Smooth muscle cell (in vitro differentiated cells): ENCODE measurements around the gene TEX53. TPM values are rescaled to one million over a fixed set of nuclear protein-coding genes. Genes with fewer than 3 reads are reported as not detected.

Experiments
- DNase-seq: peaks from one replicate; lab custom pipeline; 2025; ENCODE audit not compliant: unreplicated experiment; lab: John Stamatoyannopoulos, UW
- H2AFZ ChIP-seq: fragments of 200-600 bp; sonication (generic); 2 replicates; pipeline ENCODE4 v1.6.0; 2016; ENCODE audit warnings: antibody characterized with exemption, low read depth, mild to moderate bottlenecking
- H3F3A ChIP-seq: fragments of 200-600 bp; sonication (generic); 2 replicates; pipeline ENCODE4 v1.6.0; 2017; ENCODE audit warnings: antibody characterized with exemption, low read depth
- H3K27ac ChIP-seq: fragments of 200-600 bp; sonication (generic); 2 replicates; pipeline ENCODE4 v1.5.1; 2016; ENCODE audit warnings: low read depth, mild to moderate bottlenecking
- H3K27me3 ChIP-seq: fragments of 200-600 bp; sonication (generic); 2 replicates; pipeline ENCODE4 v1.6.1; 2016; ENCODE audit warnings: low read depth, mild to moderate bottlenecking
- H3K36me3 ChIP-seq: fragments of 200-600 bp; sonication (generic); 2 replicates; pipeline ENCODE4 v1.5.1; 2016; ENCODE audit warnings: low read depth
- H3K4me1 ChIP-seq: fragments of 200-600 bp; sonication (generic); 2 replicates; pipeline ENCODE4 v1.5.1; 2016; ENCODE audit warnings: low read depth
- H3K4me2 ChIP-seq: fragments of 200-600 bp; sonication (generic); 2 replicates; pipeline ENCODE4 v1.6.0; 2016; ENCODE audit warnings: mild to moderate bottlenecking
- H3K4me3 ChIP-seq: fragments of 200-600 bp; sonication (generic); 2 replicates; pipeline ENCODE4 v1.5.1; 2016; ENCODE audit warnings: mild to moderate bottlenecking
- H3K79me2 ChIP-seq: fragments of 200-600 bp; sonication (generic); 2 replicates; pipeline ENCODE4 v1.6.0; 2016; ENCODE audit warnings: low read depth, mild to moderate bottlenecking
- H3K9ac ChIP-seq: fragments of 200-600 bp; sonication (generic); 2 replicates; pipeline ENCODE4 v1.6.0; 2016; ENCODE audit warnings: low read depth
- H3K9me3 ChIP-seq: fragments of 200-600 bp; sonication (generic); replicated peaks from 2 replicates; pipeline ENCODE4 v1.5.1; 2016; ENCODE audit warnings: low read depth
- H4K20me1 ChIP-seq: fragments of 200-600 bp; sonication (generic); 2 replicates; pipeline ENCODE4 v1.6.0; 2016; ENCODE audit warnings: low read depth
- WGBS: methylation state at CpG from one replicate; pipeline ENCODE4 v1.1.7; 2016; ENCODE audit warnings: low lambda C conversion rate; 5-methylcytosine and 5-hydroxymethylcytosine counted together
- polyA plus RNA-seq: library from polyadenylated mRNA; unstranded; fragments of >200 nt; fragmentation: Nextera tagmentation; extraction: Ambion mirVana; gene quantifications from 2 replicates; pipeline ENCODE4 v1.2.1, GENCODE V29; 2016
- total RNA-seq: library from RNA; depleted of rRNA; stranded (reverse); fragments of >200 nt; gene quantifications from 2 replicates; pipeline ENCODE4 v1.2.3, GENCODE V29; 2014
- TF ChIP-seq, protein P1 (sequence below): fragments of 200-600 bp; sonication (generic); IDR thresholded peaks from 2 replicates; pipeline ENCODE4 v1.5.1; 2017; ENCODE audit warnings: borderline replicate concordance, mild to moderate bottlenecking, antibody characterized with exemption; ENCODE audit not compliant: insufficient read depth, poor library complexity, severe bottlenecking

TEX53 gene
- total and polyA plus RNA-seq, 2 experiments from 2014 or later, result not detected

DNA sequence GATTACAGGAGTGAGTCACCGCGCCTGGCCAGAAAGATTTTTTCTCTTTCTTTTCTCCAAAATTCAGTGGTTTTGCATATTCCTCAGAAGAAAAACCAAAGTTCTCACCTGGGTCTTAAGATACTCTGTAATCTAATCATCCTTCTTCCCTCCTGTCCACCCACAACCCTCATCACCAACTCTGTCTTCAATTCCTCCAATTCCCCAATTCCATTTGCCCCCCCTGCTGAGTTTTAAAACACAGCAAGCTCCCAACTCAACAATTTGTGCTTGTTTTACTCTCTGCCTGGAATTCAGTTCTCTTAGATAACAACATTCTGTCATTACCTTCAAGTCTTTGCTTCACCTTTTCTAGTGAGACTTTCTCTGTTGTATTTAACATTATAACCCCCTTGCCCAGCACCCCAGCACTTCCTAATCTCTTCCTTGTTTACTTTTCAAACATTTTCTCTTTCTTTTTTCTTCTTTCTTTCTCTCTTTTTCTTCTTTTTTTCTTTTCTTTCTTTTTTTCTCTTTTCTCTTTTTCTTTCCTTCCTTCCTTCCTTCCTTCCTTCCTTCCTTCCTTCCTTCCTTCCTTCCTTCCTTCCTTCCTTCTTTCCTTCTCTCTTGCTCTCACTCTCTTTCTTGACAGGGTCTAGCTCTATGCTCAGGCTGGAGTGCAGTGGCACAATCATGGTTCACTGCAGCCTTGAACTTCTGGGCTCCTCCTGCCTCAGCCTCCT lies 16.6 kb upstream of the TEX53 start:
- Histone ChIP-seq H4K20me1 (no peaks in the 10 kb centered on the region), H3K27me3 (no peaks in the 10 kb centered on the region), H3K36me3 (no peaks in the 10 kb centered on the region), H3K4me2 (no peak overlapping the region), H3K9ac (no peak overlapping the region), H3F3A (peaks cover 15% of the 10 kb centered on the region), H3K9me3 (no peaks in the 10 kb centered on the region), H3K79me2 (no peaks in the 10 kb centered on the region), H3K27ac (no peak overlapping the region), H2AFZ (no peak overlapping the region), H3K4me3 (no peak overlapping the region), H3K4me1 (peaks cover 7% of the 10 kb centered on the region)
- WGBS, result 100% methylated on average over 2 of the region's 2 CpGs
- DNase-seq, result no peak
- TF ChIP-seq, protein P1, sequence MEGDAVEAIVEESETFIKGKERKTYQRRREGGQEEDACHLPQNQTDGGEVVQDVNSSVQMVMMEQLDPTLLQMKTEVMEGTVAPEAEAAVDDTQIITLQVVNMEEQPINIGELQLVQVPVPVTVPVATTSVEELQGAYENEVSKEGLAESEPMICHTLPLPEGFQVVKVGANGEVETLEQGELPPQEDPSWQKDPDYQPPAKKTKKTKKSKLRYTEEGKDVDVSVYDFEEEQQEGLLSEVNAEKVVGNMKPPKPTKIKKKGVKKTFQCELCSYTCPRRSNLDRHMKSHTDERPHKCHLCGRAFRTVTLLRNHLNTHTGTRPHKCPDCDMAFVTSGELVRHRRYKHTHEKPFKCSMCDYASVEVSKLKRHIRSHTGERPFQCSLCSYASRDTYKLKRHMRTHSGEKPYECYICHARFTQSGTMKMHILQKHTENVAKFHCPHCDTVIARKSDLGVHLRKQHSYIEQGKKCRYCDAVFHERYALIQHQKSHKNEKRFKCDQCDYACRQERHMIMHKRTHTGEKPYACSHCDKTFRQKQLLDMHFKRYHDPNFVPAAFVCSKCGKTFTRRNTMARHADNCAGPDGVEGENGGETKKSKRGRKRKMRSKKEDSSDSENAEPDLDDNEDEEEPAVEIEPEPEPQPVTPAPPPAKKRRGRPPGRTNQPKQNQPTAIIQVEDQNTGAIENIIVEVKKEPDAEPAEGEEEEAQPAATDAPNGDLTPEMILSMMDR, result no peak

DNA sequence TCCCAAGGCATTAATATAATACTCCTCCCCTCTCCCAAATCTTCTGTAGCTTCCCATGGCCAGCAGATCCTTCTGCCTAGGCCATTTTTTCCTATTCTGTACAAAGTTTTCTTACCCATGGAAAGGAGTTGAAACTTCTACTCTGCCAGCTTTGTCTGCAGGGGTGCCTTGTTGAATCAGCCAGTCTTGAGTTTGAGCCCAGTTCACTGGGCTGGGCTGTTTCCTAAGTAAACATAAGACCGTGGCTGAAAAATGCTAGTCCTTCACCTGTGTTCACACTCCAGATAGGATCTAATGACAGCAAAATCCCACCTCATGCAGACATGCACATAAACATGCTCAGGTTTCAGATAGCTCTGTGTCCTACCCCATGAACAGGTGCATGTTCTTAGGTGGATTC lies 14.0 kb upstream of the TEX53 start:
- no peaks in the 10 kb centered on the region for H3K4me1 ChIP-seq
- H3K27me3 ChIP-seq, result no peaks in the 10 kb centered on the region
- H3K4me3 ChIP-seq, result no peak overlapping the region
- no peaks in the 10 kb centered on the region for H4K20me1 ChIP-seq
- H3K79me2 ChIP-seq, result no peaks in the 10 kb centered on the region
- no peak for DNase-seq
- TF ChIP-seq, protein P1, result no peak
- H3K27ac ChIP-seq, result no peak overlapping the region
- H3K4me2 ChIP-seq, result no peak overlapping the region
- H3K9me3 ChIP-seq, result no peaks in the 10 kb centered on the region
- no peak overlapping the region for H3K9ac ChIP-seq
- H2AFZ ChIP-seq, result no peak overlapping the region
- H3K36me3 ChIP-seq, result no peaks in the 10 kb centered on the region
- no peaks in the 10 kb centered on the region for H3F3A ChIP-seq
- WGBS, result 78% methylated on average over 1 of the region's 1 CpG

DNA sequence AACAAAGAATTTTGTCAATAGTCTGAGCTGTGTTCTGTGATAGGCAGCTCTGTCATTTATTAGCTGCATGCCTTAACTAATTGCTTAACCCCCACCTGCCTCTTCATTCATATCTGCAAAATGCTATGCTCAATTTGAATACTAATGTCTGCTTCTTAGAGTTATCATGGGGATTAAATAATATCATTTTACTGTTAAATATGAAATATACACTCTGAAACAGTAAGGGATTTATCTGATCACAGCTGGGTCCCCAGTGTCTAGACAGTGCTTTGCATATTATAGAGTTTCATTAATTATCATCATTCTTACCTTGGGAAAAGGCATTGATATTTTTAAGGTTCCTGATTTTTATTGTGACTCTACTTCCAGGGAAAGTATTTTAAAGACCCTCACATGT lies 12.4 kb upstream of the TEX53 start:
- no peaks in the 10 kb centered on the region for H3K36me3 ChIP-seq

More for the DNA sequence above, 12.4 kb upstream of the TEX53 start:
- Histone ChIP-seq H3K4me2 (no peak overlapping the region), H3K27ac (no peak overlapping the region), H4K20me1 (no peaks in the 10 kb centered on the region), H2AFZ (no peak overlapping the region), H3K4me1 (no peaks in the 10 kb centered on the region), H3K9ac (no peak overlapping the region), H3K4me3 (no peak overlapping the region), H3K79me2 (no peaks in the 10 kb centered on the region), H3K9me3 (no peaks in the 10 kb centered on the region), H3F3A (no peaks in the 10 kb centered on the region), H3K27me3 (no peaks in the 10 kb centered on the region)
- TF ChIP-seq, protein P1, result no peak
- DNase-seq, result no peak
